ENCODE measurements around the gene ELOVL1.

DNA sequence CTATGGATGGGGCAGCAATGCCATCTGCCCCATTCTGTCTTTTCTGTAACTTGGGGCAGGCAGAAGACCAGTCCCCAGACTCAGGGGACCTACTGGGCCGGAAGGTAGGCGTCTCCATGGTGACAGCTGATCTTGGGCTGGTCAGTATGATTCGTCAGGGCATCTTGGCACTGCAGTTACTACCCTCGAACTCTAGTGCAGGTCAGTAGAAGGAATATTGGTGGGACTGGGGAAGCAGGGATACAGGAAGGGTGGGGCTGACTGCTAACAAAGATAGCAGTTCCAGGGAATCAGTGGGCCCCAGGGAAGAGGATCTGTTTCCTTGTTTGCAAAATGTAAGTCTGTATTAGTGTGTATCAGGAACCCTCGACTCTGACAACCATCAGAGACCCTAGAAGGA lies 48.1 kb upstream of the ELOVL1 start:
- TF ChIP-seq CTCF (IDR thresholded peaks at IDR 0.05 in 4 of 5, conservative IDR thresholded peaks at IDR 0.05 in 1 of 5) (no peak), POLR2A (IDR thresholded peaks at IDR 0.05) (no peak)

Data from gastrocnemius medialis (tissue), 4 donors.